HT1080 (cell line): ENCODE measurements around the gene CHST11. TPM values are rescaled to one million over a fixed set of nuclear protein-coding genes. Genes with fewer than 3 reads are reported as not detected.

Experiments used
- DNase-seq: peaks from one replicate; pipeline ENCODE4 v3.0.0-alpha.2; 2015; ENCODE audit warnings: low read depth
- total RNA-seq: library from RNA; depleted of rRNA; stranded (reverse); fragments of >200 nt; shearing (Covaris generic); gene quantifications from 2 replicates; pipeline ENCODE4 v1.2.3, GENCODE V29; 2014

CHST11 gene
- total RNA-seq, 1 experiment from 2014 or later: 54.3 TPM

DNA sequence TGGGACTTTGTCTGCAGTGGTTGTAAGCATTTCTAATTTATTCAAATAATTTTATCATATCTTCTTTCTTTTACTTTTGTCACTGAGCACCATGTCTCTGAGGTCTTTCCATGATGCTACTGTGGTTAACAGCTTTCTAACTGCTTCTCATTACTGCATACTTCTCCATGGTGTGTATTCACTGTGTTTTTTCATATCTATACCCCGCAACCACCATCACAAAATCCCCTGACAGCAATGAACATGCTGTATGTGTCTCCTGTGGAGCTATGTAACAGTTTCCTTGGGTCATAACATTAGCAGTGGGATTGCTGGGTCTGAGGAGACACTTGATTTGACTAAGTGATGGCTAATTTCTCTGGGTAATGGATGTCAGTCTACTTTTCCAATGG, 29.2 kb upstream of the CHST11 start:
- DNase-seq: no peak

GRCh38 chr12:104433061-104433460, 23.7 kb upstream of the CHST11 start:
- DNase-seq: no peak

DNA sequence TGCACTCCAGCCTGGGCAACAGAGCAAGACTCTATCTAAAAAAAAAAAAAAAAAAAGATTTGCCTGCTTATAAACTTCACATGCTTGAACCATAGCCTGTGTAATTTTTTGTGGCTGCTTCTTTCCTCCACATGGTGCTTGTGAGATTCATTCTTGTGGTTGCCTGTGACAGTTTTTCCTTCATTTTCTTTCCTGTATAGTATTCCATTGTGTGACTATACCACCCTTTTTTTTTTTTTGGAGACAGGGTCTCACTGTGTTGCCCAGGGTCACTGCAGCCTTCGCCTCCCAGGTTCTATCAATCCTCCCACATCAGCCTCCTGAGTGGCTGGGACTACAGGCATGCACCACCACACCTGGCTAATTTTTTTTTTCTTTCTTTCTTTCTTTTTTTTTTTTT, 22.6 kb upstream of the CHST11 start:
- DNase-seq: no peak

DNA sequence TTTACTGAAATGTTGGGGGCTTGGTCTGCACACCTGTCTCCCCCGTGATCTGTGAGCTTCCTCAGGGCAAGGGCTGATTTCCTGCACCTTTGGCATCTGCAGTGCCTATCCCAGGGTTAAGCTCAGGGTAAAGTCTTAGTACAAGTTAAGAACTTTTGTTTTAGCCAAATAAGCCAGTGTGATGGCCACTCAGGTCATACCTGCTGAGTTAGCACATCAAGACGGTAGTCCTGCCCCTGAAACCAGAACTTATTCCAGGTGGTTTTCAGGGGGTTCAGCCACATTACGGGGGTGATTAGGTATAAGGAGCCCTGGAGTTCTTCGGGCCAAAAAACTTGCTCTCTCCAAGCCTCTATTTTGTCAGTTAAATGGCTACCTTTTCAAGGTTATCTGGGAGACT, 21.6 kb upstream of the CHST11 start:
- DNase-seq: no peak

DNA sequence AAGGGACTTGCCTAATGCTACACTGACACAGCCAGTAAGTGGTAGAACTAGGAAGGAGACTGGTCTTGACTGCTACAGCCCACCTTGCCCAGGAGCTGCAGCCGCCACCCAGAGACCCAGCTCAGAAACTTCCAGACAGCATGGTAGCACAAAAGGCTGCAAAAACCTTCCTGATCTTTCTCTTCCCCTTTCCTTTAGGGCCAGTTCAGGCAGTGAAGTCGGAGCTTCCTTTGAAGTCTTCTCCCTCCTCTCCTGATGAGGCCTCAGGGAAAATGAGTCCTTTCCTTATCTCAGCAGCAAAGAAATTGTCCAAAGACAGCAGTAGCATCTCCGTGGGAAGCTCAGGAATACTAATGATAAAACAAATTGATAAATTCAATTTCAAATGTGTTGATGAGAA, 21.0 kb upstream of the CHST11 start:
- no peak for DNase-seq

DNA sequence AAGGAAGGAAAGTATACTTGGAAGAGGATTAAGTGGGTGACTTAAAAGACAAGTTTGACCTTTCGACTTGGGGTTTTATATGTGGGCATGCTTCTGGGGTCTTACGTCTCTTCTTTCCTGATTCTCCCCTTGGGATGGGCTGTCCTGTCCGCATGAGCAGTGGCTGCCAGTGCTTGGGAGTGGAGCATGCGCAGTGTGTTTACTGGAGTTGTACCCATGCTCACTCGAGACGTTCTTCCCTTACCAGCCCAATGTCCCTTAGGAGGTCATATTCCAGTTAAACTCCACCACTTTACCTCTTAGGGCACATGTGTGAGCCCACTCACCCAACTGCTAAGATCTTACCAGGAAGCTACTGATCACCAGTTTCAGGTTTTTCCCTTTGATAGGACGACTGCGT, 20.0 kb upstream of the CHST11 start:
- no peak for DNase-seq

GRCh38 chr12:104438134-104438533, 18.6 kb upstream of the CHST11 start:
- DNase-seq: no peak

GRCh38 chr12:104439137-104439536, 17.6 kb upstream of the CHST11 start:
- no peak for DNase-seq

GRCh38 chr12:104443008-104443407, 13.7 kb upstream of the CHST11 start:
- DNase-seq: no peak

- DNase-seq: no peak
Observed at GRCh38 chr12:104446646-104447421, 9.9 kb upstream of the CHST11 start.

- DNase-seq: no peak
Observed at GRCh38 chr12:104448031-104448430, 8.7 kb upstream of the CHST11 start.

DNA sequence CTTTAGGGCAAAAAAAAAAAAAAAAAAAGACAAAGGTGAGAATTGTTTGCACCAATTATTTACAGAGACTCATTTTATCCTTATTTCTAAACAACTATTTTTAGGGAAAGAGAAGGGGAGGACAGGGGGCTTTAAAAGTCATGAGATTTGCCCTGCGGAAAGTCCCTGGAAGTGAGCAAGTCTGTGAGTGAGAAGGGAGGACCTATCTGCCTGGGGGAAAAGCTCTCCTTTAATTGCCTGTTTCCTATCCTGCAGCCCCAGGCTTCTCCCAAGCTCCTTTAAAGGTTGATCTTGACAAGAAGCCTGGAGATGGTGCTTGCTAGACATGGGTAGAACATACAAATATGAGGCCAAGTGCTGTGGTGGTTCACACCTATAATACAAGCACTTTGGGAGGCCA, 8.3 kb upstream of the CHST11 start:
- no peak for DNase-seq

DNA sequence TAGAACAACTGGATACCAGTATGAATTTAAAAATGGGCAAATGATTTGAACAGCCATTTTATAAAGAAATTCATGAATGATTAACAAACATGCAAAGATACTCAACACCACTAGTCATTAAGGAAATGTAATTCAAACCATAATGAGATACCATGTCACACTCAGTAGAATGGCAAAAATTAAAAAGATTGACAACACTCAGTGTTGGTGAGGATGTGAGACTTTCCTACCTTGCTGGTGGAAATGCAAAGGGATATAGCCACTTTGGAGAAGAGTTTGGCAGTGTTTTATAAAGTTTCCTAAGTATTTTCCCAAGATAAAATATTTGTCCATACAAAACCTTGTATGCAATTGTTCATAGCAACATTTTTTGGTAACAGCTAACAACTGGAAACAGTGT, 6.0 kb upstream of the CHST11 start:
- DNase-seq: no peak

DNA sequence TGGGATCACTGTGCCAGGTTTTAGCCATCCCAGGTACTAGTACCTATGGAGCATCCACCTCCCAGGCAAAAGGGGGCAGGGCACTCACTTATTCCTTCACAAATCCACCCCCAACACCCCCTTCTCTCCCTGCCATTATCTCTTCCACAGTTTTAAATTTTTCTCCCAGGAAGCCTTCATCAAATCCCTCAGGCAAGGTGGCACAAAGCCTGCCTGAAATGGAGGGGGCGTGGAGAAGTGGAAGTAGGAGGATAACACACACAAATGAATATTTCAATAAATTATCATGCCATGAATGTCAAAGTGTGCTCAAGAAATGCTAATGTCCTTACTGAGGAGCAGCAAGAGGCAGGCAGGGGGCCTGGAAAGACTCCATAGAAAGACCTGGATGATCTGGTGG, 4.7 kb upstream of the CHST11 start:
- DNase-seq: no peak

- no peak for DNase-seq
Observed at GRCh38 chr12:104453133-104453532, 3.6 kb upstream of the CHST11 start.

DNA sequence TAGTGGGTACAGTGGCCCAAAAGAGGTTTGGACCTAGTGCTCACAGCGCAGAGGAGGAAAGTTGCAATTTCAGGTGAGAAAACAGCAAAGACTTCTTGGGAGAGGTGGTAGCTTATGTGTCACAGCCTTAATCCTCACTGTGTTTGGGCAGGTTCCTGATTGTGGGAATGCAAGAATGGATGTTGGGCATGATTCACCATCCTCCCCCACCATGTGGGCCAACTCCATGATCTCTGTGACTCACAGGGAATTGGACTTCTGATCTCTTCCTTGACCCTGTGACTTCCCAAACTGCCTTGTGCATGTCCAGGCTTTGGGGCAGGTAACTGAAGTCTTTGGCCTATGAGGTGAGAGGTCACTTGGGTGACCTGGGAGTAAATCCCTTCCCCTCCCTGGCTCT, 1.8 kb upstream of the CHST11 start:
- DNase-seq: peak; percentile 93

- no peak for DNase-seq
Observed at GRCh38 chr12:104455578-104456416, 951 bp upstream of the CHST11 start.

DNA sequence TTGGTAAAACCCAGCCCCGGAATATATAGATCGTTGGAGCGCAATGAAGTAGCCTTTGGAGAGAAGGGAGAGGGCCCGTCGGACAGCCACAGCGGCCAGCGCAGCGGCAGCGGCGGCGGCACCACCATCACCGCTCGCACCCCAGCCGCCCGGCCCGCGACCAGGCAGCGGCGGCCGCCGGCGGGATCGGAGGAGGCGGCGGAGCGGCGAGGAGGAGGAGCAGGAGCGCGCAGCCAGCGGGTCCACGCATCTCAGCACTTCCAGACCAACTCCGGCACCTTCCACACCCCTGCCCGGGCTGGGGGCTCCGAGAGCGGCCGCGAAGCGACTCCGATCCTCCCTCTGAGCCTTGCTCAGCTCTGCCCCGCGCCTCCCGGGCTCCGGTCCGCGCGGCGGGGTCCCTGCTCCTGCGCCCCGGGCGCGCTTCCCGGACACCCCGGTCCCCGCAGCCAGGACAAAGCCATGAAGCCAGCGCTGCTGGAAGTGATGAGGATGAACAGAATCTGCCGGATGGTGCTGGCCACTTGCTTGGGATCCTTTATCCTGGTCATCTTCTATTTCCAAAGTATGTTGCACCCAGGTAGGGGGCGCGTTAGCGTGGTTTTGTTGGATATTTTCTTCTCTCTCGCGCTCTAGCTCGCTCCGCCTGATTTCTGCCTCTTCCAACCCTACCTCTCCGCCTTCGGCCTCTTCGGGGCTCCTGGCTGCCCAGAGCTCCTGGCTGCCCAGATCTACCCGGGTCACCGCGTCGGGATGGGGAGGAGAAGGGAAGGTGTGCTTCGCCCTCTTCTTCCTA, 400 bp downstream of the CHST11 start:
- peak; percentile 83 for DNase-seq

DNA sequence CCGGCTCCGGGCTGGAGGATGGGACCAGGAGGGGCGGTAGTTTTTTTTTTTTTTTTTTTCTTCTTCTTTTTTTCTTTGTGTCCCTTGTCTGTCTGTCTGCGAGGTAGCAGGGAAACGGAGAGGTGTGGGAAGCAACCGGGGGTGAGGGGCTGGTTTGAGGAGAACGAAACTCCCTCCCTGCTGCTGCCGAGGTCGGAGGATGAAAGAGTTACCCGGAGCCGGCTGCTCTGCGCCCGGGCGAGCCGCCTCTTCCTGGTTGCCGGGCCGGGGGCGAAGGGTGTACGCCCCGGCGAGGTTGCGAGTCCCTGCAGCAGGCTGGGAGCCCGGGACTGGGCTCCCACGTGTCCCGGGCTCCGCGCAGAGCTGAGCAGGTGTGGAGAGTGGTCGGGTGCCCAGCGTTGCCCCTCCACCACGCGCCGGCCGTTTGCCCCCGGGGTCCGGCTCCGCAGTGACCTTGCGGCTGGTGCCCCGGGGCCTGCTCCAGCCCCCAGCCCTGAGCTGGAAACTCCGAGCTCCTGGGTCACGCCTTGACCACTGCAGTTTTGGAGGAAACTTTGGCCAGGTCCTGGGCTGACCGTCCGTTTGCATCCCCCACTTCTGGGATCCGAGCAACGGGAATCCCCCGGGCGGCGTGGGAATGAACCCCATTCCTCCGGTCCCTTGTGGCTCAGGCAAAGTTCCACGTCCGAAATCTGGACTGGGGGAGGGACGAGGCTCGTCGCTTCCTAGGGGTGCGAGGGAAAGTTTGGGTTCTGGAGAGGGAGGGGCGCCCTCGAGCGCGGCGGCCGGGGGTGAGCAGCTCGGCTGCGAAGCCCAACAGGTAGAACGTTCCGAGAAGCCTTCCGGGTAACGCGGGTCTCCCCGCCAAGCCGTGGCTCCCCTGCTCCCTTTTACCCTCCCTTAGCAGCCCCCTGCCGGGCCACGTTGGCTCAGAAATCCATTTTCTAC, 1.3 kb downstream of the CHST11 start:
- peak; percentile 10 for DNase-seq

DNA sequence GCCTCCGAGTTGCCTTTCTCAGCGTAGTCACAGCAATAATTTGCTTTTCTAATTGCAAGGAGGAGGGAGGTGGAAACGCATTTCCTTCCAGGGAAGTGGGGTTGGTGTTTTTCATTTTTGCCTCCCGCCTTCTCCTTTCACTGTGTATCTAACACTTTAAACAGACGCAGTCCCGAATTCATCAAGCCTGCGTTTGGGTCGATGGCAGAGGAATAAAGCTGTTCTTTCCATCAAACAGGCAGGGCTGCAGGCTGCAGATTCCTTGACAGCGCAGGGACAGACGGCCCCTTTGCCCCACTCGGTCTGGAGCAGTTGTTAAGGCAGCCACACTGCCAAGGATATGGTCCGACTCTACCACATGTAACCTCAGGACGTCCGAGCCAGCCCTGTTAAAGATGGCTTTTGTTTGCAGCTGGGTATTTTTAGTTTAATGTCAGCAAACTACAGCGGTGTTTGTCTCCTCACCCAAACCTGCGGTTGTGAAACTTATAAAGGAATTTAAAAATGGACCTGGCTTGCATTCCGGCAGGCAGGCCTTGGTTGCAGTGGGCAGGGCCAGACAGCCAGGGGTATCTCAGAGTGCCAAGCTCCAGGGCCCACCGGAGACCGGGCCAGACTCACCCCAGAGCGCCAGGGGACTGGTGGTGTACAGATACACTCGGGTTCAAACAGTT, 2.1 kb downstream of the CHST11 start:
- peak; percentile 45 for DNase-seq
